GM19238 (cell line): ENCODE measurements around the gene TMEM176B.
A peak's percentile ranks its signal among the peaks of the same experiment; 100 is the strongest.

Source experiments
- DNase-seq: peaks from one replicate; pipeline ENCODE4 v3.0.0; 2011; ENCODE audit warnings: low spot score; ENCODE audit not compliant: insufficient read length

The TMEM176B gene

GRCh38 chr7:150753826-150754603, 46.1 kb downstream of the TMEM176B start:
- DNase-seq: peak; percentile 30

GRCh38 chr7:150753239-150753638, 46.9 kb downstream of the TMEM176B start:
- DNase-seq: no peak

GRCh38 chr7:150751702-150752101, 48.5 kb downstream of the TMEM176B start:
- DNase-seq: no peak

DNA sequence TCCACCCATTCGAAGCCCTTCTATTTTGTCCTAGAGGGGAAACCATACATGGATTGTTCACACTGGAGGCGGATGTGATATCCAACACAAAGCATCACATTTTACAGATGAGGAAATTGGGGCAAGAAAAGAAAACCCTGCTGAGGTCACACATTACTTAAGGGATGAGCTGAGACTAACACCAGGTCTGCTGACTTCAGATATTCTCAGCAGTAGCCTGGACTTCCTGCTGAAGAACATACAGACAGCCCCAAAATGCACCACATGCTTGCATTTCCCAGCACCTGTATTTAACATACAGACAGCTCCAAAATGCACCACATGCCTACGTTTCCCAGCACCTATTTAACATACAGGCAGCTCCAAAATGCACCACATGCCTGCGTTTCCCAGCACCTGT, 51.8 kb downstream of the TMEM176B start:
- DNase-seq: no peak

DNA sequence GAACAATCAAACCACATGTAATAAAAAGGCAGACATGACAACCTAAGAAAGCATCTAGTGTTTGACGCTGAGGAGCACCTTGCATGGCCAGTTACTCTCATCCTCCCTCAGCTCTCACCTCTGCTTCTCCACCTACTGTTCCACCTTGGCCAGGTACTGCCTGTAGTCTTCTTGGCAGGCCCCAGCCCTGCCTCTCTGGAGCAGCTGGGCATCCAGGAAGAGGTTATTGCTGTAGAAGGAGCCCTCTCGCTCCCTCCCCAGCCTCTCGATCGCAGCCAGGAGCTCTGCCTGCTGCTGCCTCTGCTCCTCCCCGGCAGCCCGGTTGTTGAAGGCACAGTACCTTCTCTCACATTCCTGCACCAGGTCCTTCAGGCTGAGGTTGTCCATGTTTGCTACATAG, 53.2 kb downstream of the TMEM176B start:
- no peak for DNase-seq

DNA sequence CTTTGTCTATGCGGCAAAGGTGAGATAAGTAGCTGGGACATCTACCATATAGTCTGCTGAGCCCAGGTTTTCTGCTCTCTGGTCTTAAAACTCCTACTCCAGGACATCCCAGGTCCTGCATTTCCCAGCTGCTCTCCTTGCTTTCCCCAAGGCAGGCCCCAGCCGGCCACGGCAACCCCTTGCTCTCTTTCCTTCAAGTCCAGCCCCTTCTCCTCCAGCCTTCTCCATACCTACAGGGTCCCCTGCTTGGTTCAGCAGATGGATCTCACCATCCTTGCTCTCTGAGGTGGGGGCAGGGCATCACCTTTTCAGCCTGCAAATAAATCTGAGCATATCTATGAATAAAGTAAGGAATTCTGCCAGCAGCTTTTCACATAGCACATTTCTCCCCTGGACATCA, 54.3 kb downstream of the TMEM176B start:
- no peak for DNase-seq

DNA sequence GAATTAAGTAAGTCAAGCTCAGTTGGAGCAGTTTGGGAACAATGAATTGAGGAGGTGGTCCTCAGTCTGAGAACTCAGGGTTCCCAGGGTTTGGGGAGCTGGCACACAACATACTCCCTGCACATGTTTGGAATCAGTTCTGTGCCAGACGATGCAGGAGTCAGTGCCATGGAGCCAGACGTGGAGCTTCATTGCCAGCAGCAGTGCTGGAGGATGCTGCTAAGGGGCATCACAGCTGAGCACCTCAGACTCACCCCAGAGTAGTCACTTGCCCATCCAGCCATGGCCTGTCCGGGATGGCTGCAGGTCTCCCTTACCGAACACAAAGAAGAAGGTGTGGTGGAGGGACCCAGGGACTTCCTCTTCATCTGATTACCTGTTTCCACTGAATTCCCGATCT, 55.1 kb downstream of the TMEM176B start:
- DNase-seq: no peak

DNA sequence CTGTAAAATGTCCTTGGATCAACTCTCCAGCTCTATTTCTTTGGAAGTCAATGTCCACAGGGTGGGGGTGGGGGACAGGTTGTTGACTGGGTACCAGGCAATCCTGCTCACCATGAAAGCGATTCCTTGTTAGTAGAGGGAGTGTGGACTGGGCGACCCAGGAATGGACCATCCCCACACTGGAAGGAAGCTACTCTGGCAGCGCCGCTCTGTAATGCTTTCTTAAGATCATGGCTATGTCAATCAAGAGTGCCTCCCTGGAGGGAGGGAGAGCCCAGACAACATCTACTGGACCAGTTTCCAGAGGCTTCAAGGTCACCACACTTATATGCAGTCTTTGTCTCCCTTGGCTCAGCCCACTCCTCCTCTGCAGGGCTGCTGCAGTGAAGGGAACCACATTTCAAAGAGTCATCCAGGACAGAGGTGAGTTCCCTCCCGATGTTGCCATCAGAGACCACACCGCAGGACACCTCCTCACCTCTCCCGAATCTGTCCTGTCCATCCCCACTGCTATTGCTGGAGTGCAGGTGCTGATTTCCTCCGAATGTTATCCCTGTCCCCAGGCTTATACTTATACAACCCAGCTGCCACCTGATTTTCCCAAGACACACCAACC, 56.0 kb downstream of the TMEM176B start:
- DNase-seq: no peak

GRCh38 chr7:150742286-150742968, 57.7 kb downstream of the TMEM176B start:
- DNase-seq: no peak
